ENCODE results near the gene SYNE2.

Gene SYNE2

DNA sequence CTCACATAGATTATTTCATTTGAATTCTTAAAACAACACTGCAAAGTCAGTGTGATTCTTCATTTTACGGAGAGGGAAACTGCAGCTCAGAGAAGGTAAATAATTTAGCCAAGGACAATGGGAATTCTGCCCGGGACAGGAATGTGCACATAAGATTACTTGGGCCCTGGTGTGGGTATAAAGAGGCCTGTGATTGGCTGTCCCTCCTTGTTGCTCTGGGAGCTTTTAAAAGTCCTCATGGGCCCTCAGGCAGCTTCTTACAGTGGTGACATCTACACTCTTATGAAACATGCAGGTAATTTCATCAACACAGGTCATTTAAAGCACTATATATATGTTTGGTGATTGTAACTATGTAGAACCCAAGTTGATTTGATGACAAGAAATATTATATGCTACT lies 341.0 kb downstream of the SYNE2 start:
- H3K27me3 ChIP-seq (ENCODE audit: control insufficient read depth, low read length), result no peaks in the 10 kb centered on the region
- H3K4me1 ChIP-seq (ENCODE audit: control insufficient read depth, low read length), result peaks cover 39% of the 10 kb centered on the region
- H3K4me3 ChIP-seq (ENCODE audit: low read length), result no peak overlapping the region
- H3K36me3 ChIP-seq (ENCODE audit: control insufficient read depth, low read length), result peaks cover 98% of the 10 kb centered on the region
- no peaks in the 10 kb centered on the region for H4K20me1 ChIP-seq (ENCODE audit: control insufficient read depth, insufficient read depth, low read depth, low read length)
- H3K9me2 ChIP-seq (replicated peaks; ENCODE audit: control insufficient read depth, low read length), result no peaks in the 10 kb centered on the region
- H3K9me3 ChIP-seq (ENCODE audit: control insufficient read depth, insufficient read depth, low read length), result no peaks in the 10 kb centered on the region
- no peak overlapping the region for H3K4me2 ChIP-seq (ENCODE audit: low read length)
- no peaks in the 10 kb centered on the region; the same call in 1 of the 2 replicates for H3F3A ChIP-seq (ENCODE audit: control insufficient read depth, insufficient read depth)
- TF ChIP-seq CTCF (IDR thresholded peaks at IDR 0.05; ENCODE audit: low read depth, low read length, poor library complexity, severe bottlenecking), result no peak
- no peak for TF ChIP-seq EZH2phosphoT487 (IDR thresholded peaks at IDR 0.05; ENCODE audit: borderline replicate concordance, low read length)
- H3K79me2 ChIP-seq (ENCODE audit: control insufficient read depth, low read length), result peaks cover 27% of the 10 kb centered on the region
- no peak overlapping the region for H3K27ac ChIP-seq (ENCODE audit: low read depth, low read length)

- peak overlapping the region; percentile 24 for H3K4me3 ChIP-seq (ENCODE audit: low read length)
- no peaks in the 10 kb centered on the region for H3K9me3 ChIP-seq (ENCODE audit: control insufficient read depth, insufficient read depth, low read length)
- H3K27me3 ChIP-seq (ENCODE audit: control insufficient read depth, low read length), result no peaks in the 10 kb centered on the region
- H3F3A ChIP-seq (ENCODE audit: control insufficient read depth, insufficient read depth), result no peaks in the 10 kb centered on the region; the same call in 1 of the 2 replicates
- H3K9me2 ChIP-seq (replicated peaks; ENCODE audit: control insufficient read depth, low read length), result no peaks in the 10 kb centered on the region
- H3K4me2 ChIP-seq (ENCODE audit: low read length), result peak overlapping the region; percentile 41
- peak overlapping the region; percentile 31; the same call in 1 of the 2 replicates for H3K27ac ChIP-seq (ENCODE audit: low read depth, low read length)
- peaks cover 30% of the 10 kb centered on the region for H3K79me2 ChIP-seq (ENCODE audit: control insufficient read depth, low read length)
- peaks cover 97% of the 10 kb centered on the region for H3K36me3 ChIP-seq (ENCODE audit: control insufficient read depth, low read length)
- no peaks in the 10 kb centered on the region for H4K20me1 ChIP-seq (ENCODE audit: control insufficient read depth, insufficient read depth, low read depth, low read length)
- peaks cover 39% of the 10 kb centered on the region for H3K4me1 ChIP-seq (ENCODE audit: control insufficient read depth, low read length)
- no peak for TF ChIP-seq CTCF (IDR thresholded peaks at IDR 0.05; ENCODE audit: low read depth, low read length, poor library complexity, severe bottlenecking)
- TF ChIP-seq EZH2phosphoT487 (IDR thresholded peaks at IDR 0.05; ENCODE audit: borderline replicate concordance, low read length), result no peak
These were observed 341.6 kb downstream of the SYNE2 start for GRCh38 chr14:64194404-64194803.

DNA sequence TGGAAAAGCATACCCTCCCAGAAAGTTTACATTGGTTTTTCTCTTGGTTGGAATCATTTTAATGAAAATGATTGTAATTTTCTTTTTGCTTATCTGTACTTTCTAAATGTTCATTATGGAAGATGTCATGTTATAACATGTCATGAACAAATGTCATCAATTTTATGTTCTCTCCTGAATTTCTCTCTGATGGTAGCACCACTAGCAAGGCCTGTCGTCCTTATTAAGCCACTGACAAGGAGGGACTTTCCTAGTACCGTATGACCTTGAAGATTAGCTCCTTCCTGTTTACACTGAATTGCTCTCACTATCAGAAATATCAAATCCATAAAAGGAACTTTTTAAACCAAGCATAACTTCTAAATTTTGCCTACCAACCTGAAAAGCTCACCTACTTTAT lies 342.4 kb downstream of the SYNE2 start:
- H3K79me2 ChIP-seq (ENCODE audit: control insufficient read depth, low read length), result peaks cover 30% of the 10 kb centered on the region
- no peaks in the 10 kb centered on the region for H3K27me3 ChIP-seq (ENCODE audit: control insufficient read depth, low read length)
- H4K20me1 ChIP-seq (ENCODE audit: control insufficient read depth, insufficient read depth, low read depth, low read length), result no peaks in the 10 kb centered on the region
- H3K4me3 ChIP-seq (ENCODE audit: low read length), result peak overlapping the region; percentile 24
- peaks cover 39% of the 10 kb centered on the region for H3K4me1 ChIP-seq (ENCODE audit: control insufficient read depth, low read length)
- no peaks in the 10 kb centered on the region for H3K9me2 ChIP-seq (replicated peaks; ENCODE audit: control insufficient read depth, low read length)
- no peak for TF ChIP-seq CTCF (IDR thresholded peaks at IDR 0.05; ENCODE audit: low read depth, low read length, poor library complexity, severe bottlenecking)
- no peak for TF ChIP-seq EZH2phosphoT487 (IDR thresholded peaks at IDR 0.05; ENCODE audit: borderline replicate concordance, low read length)
- H3K4me2 ChIP-seq (ENCODE audit: low read length), result peak overlapping the region; percentile 41
- H3K9me3 ChIP-seq (ENCODE audit: control insufficient read depth, insufficient read depth, low read length), result no peaks in the 10 kb centered on the region
- peak overlapping the region; percentile 31; the same call in 1 of the 2 replicates for H3K27ac ChIP-seq (ENCODE audit: low read depth, low read length)
- H3F3A ChIP-seq (ENCODE audit: control insufficient read depth, insufficient read depth), result no peaks in the 10 kb centered on the region; the same call in 1 of the 2 replicates
- H3K36me3 ChIP-seq (ENCODE audit: control insufficient read depth, low read length), result peaks cover 90% of the 10 kb centered on the region
